ENCODE data around the gene CHMP4A.
A peak's percentile ranks its signal among the peaks of the same experiment; 100 is the strongest.
"Not testable (repeated sequence)": the region's sequence is repeated elsewhere in the genome, so short reads cannot be mapped to it uniquely, and the experiment has no call there.

Gene CHMP4A

GRCh38 chr14:24249230-24250021, 36.1 kb upstream of the CHMP4A start:
- FAIRE-seq = no peak
- DNase-seq (ENCODE audit: insufficient read length, low spot score) = no peak

- FAIRE-seq (no peak), DNase-seq (ENCODE audit: insufficient read length, low spot score) (no peak)
Observed at GRCh38 chr14:24247422-24247821, 34.1 kb upstream of the CHMP4A start.

- peak; percentile 60 for DNase-seq (ENCODE audit: insufficient read length, low spot score)
Observed at GRCh38 chr14:24246765-24247212, 33.5 kb upstream of the CHMP4A start.

GRCh38 chr14:24245350-24245749, 32.1 kb upstream of the CHMP4A start:
- FAIRE-seq; DNase-seq (ENCODE audit: insufficient read length, low spot score): not testable (repeated sequence)

More at GRCh38 chr14:24246765-24247212, 33.5 kb upstream of the CHMP4A start:
- peak; percentile 92 for FAIRE-seq

- FAIRE-seq = no peak
Observed at GRCh38 chr14:24243336-24243836, 30.1 kb upstream of the CHMP4A start.

GRCh38 chr14:24241829-24242443, 28.6 kb upstream of the CHMP4A start:
- DNase-seq (ENCODE audit: insufficient read length, low spot score) (peak; percentile 88), FAIRE-seq (peak; percentile 95)

More at GRCh38 chr14:24243336-24243836, 30.1 kb upstream of the CHMP4A start:
- no peak for DNase-seq (ENCODE audit: insufficient read length, low spot score)

GRCh38 chr14:24240110-24240918, 27.0 kb upstream of the CHMP4A start:
- FAIRE-seq (no peak), DNase-seq (ENCODE audit: insufficient read length, low spot score) (no peak)

- FAIRE-seq (no peak), DNase-seq (ENCODE audit: insufficient read length, low spot score) (no peak)
Observed at GRCh38 chr14:24238527-24239037, 25.3 kb upstream of the CHMP4A start.

GRCh38 chr14:24238123-24238522, 24.8 kb upstream of the CHMP4A start:
- FAIRE-seq (no peak), DNase-seq (ENCODE audit: insufficient read length, low spot score) (no peak)

- DNase-seq (ENCODE audit: insufficient read length, low spot score) (no peak), FAIRE-seq (no peak)
Observed at GRCh38 chr14:24237463-24237955, 24.2 kb upstream of the CHMP4A start.

GRCh38 chr14:24236689-24237462, 23.6 kb upstream of the CHMP4A start:
- DNase-seq (ENCODE audit: insufficient read length, low spot score) (no peak), FAIRE-seq (no peak)

GRCh38 chr14:24235804-24236688, 22.8 kb upstream of the CHMP4A start:
- FAIRE-seq = no peak
- no peak for DNase-seq (ENCODE audit: insufficient read length, low spot score)

- DNase-seq (ENCODE audit: insufficient read length, low spot score) (no peak), FAIRE-seq (no peak)
Observed at GRCh38 chr14:24234095-24235005, 21.1 kb upstream of the CHMP4A start.

GRCh38 chr14:24233538-24233866, 20.2 kb upstream of the CHMP4A start:
- FAIRE-seq (no peak), DNase-seq (ENCODE audit: insufficient read length, low spot score) (no peak)

- DNase-seq (ENCODE audit: insufficient read length, low spot score) (no peak), FAIRE-seq (no peak)
Observed at GRCh38 chr14:24232645-24233537, 19.6 kb upstream of the CHMP4A start, which contains the start of gene GMPR2. Gene GMPR2 (plus strand): TSS chr14:24232929. CDS start chr14:24233254, 325 bp downstream.

GRCh38 chr14:24232121-24232644, 18.9 kb upstream of the CHMP4A start, which contains the start of gene NEDD8:
Gene NEDD8 (minus strand): TSS chr14:24232367. CDS start chr14:24232267, 100 bp downstream.
- FAIRE-seq = peak; percentile 88
- peak; percentile 62 for DNase-seq (ENCODE audit: insufficient read length, low spot score)
